HFFc6 (cell line): ENCODE data around the gene CACNA1C. TPM values are rescaled to one million over a fixed set of nuclear protein-coding genes. Genes with fewer than 3 reads are reported as not detected.
"Not testable (repeated sequence)": the region's sequence is repeated elsewhere in the genome, so short reads cannot be mapped to it uniquely, and the experiment has no call there.

ENCODE experiments used
- DNase-seq: peaks from one replicate; pipeline ENCODE4 v3.0.0-alpha.2; 2018
- H3K27ac Mint-ChIP-seq: 2 replicates; pipeline ENCODE4 v1.8.0; 2020; ENCODE audit warnings: mild to moderate bottlenecking, mixed read lengths
- H3K27me3 Mint-ChIP-seq: 2 replicates; pipeline ENCODE4 v1.8.0; 2021; ENCODE audit warnings: mild to moderate bottlenecking, moderate library complexity, mixed read lengths; ENCODE audit not compliant: insufficient read depth
- H3K36me3 Mint-ChIP-seq: 2 replicates; pipeline ENCODE4 v1.8.0; 2021; ENCODE audit warnings: low read depth, mixed read lengths
- H3K4me1 Mint-ChIP-seq: 2 replicates; pipeline ENCODE4 v1.8.0; 2020; ENCODE audit warnings: low read depth, mixed read lengths
- H3K4me3 Mint-ChIP-seq: 2 replicates; pipeline ENCODE4 v1.8.0; 2020; ENCODE audit warnings: mild to moderate bottlenecking, moderate library complexity, mixed read lengths
- H3K9me3 Mint-ChIP-seq: 2 replicates; pipeline ENCODE4 v1.8.0; 2020; ENCODE audit warnings: mild to moderate bottlenecking, mixed read lengths
- total RNA-seq, 6 experiments: library from RNA; stranded (reverse); fragmentation: NEBNext Ultra II Directional; extraction: Animal tissue kit (Norgen Biotek cat#: 25700); gene quantifications; 2 replicates in 1 of 6; 3 replicates in 5 of 6; pipeline ENCODE4 v1.2.3, GENCODE V29; 2021
- TF ChIP-seq, protein P1 (sequence below): fragments of 200-600 bp; sonication (generic); IDR thresholded peaks from 2 replicates; pipeline ENCODE4 v1.5.0; 2021; ENCODE audit warnings: antibody characterized with exemption, mild to moderate bottlenecking

CACNA1C gene
- total RNA-seq, 6 experiments from 2014 or later, result 6.7 to 11.5 (median 10.6) TPM

DNA sequence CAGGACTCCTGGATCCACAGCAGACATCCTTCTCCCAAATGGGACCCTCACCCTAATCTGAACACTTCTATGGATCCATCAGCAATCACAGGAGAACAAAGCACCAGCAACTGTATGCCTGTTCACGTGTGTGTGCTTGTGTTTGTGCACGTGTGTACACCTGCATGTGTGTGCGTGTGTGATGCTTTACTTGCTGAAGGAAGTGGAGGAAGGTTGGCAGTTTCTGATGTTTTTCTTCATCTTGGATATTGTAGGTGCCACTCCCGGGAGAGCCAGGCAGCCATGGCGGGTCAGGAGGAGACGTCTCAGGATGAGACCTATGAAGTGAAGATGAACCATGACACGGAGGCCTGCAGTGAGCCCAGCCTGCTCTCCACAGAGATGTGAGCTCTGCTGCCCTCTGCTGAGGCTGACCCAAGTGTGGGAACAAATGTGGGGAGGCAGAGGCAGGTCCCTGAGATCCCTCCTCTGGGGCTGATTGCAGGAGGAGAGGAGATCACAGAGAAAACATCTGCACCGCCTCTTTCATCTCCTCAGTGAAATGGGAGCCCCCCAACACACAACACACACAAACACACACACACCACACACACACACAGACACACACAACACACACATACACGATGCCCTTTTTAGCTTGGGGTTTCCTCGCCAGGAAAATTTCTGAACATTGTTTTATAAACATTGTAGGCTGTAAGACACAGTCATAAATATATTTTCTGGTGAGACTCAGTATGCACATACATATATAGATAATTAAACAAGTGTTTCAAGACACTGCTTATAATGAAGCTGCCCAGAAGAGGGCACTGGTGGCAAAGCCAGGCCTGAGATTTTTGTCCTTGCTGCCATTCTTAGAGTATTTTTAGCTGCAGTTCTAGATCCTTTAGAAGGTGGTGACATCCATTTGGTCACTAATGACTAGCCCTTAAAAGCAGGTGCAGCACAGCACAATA lies 629.8 kb downstream of the CACNA1C start:
- H3K27me3 Mint-ChIP-seq, result peaks cover 4% of the 10 kb centered on the region
- TF ChIP-seq, protein P1, sequence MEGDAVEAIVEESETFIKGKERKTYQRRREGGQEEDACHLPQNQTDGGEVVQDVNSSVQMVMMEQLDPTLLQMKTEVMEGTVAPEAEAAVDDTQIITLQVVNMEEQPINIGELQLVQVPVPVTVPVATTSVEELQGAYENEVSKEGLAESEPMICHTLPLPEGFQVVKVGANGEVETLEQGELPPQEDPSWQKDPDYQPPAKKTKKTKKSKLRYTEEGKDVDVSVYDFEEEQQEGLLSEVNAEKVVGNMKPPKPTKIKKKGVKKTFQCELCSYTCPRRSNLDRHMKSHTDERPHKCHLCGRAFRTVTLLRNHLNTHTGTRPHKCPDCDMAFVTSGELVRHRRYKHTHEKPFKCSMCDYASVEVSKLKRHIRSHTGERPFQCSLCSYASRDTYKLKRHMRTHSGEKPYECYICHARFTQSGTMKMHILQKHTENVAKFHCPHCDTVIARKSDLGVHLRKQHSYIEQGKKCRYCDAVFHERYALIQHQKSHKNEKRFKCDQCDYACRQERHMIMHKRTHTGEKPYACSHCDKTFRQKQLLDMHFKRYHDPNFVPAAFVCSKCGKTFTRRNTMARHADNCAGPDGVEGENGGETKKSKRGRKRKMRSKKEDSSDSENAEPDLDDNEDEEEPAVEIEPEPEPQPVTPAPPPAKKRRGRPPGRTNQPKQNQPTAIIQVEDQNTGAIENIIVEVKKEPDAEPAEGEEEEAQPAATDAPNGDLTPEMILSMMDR, result peak; percentile 73
- H3K4me3 Mint-ChIP-seq, result 0 out of 2 replicates have a peak overlapping the region, but pooled peaks have one; percentile 12
- peak; percentile 55 for DNase-seq
- peak overlapping the region; percentile 64 for H3K27ac Mint-ChIP-seq
- peaks cover 10% of the 10 kb centered on the region for H3K4me1 Mint-ChIP-seq
- H3K9me3 Mint-ChIP-seq, result peaks cover 5% of the 10 kb centered on the region
- peaks cover 9% of the 10 kb centered on the region for H3K36me3 Mint-ChIP-seq

DNA sequence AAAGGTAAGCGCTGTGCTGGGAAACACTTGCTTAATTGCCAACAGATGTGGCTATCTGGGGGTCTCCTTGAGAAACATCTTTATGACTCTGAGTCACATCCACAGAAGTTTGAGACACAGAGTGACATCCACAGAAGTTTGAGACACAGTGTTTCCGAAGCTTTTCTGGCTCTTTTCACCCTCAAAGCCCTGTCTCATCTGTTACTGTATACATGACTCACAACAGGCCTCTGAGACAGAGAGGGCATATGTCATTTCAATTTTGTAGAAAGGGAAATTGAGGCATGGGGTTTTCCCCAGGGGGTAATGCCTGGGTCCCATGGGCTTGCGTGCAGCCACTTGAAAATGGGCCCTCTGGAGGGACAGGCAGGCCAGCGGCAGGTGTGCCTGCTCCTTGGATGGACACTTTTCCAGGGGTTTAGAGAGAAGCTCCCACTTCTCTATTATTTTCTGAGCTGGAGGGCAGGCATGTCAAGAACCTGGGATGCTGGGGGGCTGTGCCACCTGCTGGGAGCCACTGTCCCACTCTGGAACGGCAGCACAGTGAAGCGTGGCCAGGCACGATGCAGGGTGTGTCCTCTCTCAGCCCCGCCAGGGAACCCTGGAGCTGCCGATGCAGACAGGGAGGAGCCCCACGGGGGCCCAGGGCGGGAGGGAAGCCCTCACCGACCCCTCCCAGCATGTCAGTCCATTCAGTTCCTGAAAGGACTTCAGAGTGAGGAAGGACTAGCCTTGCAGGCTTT lies 630.7 kb downstream of the CACNA1C start:
- Mint-ChIP-seq H3K27ac (no peak overlapping the region), H3K27me3 (peaks cover 4% of the 10 kb centered on the region), H3K9me3 (peaks cover 5% of the 10 kb centered on the region), H3K4me1 (peaks cover 10% of the 10 kb centered on the region), H3K4me3 (no peak overlapping the region), H3K36me3 (peaks cover 9% of the 10 kb centered on the region)
- DNase-seq, result no peak
- TF ChIP-seq, protein P1, result 0 out of 2 replicates have a peak, but pooled peaks have one; percentile 24

DNA sequence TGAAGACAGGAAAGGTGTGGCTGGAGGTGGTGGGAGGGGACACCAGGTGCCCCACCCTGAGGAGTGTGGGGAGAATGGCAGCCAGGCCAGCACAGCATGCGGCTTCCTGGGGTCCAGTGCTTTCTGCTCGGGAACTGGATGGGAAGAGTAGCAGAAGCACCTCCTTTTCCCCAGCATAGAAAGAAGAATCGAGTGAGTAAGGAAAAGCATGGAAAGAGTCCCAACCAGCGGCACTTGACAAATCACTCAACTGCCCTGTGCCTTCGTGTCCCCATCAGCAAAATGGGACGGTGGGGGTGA lies 631.2 kb downstream of the CACNA1C start:
- H3K4me3 Mint-ChIP-seq, H3K36me3 Mint-ChIP-seq, DNase-seq, H3K27me3 Mint-ChIP-seq, H3K9me3 Mint-ChIP-seq, H3K4me1 Mint-ChIP-seq, H3K27ac Mint-ChIP-seq: not testable (repeated sequence)

DNA sequence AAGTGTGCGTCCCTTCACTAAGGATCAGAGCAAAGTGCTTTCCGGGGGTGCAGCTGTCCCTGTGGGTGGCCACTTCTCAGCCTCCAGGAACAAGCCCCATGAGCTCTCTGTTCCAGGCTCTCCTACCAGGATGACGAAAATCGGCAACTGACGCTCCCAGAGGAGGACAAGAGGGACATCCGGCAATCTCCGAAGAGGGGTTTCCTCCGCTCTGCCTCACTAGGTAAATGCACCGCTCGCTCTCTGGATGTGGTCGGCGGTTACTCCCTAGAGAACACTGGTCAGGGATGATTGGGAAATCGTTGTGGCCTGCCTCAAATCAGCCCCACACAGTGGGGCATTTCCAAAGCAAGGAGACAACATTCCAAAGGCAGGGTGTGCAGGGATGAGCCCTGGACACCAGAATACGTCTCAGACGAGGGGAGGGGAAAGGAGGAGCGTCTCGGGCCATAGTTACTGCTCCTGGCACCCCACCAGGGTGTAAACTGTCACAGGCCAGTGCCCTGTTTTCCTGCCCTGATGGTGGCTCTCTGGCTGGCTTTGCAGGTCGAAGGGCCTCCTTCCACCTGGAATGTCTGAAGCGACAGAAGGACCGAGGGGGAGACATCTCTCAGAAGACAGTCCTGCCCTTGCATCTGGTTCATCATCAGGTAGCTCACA lies 633.0 kb downstream of the CACNA1C start:
- H3K27ac Mint-ChIP-seq, H3K9me3 Mint-ChIP-seq, H3K27me3 Mint-ChIP-seq, H3K4me3 Mint-ChIP-seq, DNase-seq, H3K4me1 Mint-ChIP-seq: not testable (repeated sequence)
- peaks cover 11% of the 10 kb centered on the region for H3K36me3 Mint-ChIP-seq

DNA sequence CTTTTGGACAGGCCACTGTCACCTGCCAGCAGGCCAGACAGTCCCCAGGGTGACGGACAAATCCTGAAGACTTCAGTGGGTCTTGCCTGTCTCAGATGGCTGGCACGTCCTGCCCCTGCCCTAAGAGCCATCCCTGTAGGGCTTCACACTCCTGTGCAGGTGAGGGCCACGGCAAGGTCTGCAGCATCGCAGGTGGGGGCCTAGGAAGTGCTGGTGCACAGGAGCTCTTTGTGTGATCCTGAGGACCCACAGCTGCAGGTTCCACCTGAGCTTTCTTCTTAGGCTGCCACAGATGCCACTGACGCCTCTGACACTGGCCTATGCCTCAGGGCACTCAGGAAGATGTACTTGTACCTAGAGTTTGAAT lies 633.5 kb downstream of the CACNA1C start:
- TF ChIP-seq, protein P1, result no peak
- peaks cover 10% of the 10 kb centered on the region for H3K4me1 Mint-ChIP-seq
- H3K9me3 Mint-ChIP-seq, result peaks cover 5% of the 10 kb centered on the region
- H3K27ac Mint-ChIP-seq, result no peak overlapping the region
- peaks cover 4% of the 10 kb centered on the region for H3K27me3 Mint-ChIP-seq
- no peak overlapping the region for H3K4me3 Mint-ChIP-seq
- no peak for DNase-seq
- H3K36me3 Mint-ChIP-seq, result peaks cover 13% of the 10 kb centered on the region

DNA sequence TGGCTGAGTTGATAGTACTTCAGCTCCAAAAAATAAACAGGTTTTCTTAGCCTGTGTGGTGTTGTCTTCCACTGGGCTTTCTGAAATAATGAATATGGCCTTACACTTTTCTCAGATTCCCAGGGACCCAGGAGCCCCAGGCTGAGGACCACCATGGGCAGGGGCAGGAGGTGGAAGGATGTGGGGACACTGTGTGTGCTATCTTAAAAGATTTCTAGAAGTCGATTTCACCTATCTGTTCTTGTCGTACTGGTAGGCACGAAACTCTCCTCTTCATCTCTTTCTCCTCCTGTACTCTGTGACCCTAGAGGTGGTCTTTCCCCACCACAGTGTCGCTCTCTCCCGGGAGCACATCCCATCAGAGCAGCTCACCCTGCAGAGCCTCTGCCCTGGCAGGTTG lies 634.3 kb downstream of the CACNA1C start:
- peaks cover 13% of the 10 kb centered on the region for H3K36me3 Mint-ChIP-seq
- peaks cover 4% of the 10 kb centered on the region for H3K27me3 Mint-ChIP-seq
- no peak overlapping the region for H3K27ac Mint-ChIP-seq
- TF ChIP-seq, protein P1, result no peak
- no peak for DNase-seq
- peaks cover 14% of the 10 kb centered on the region for H3K4me1 Mint-ChIP-seq
- H3K9me3 Mint-ChIP-seq, result peaks cover 5% of the 10 kb centered on the region
- H3K4me3 Mint-ChIP-seq, result no peak overlapping the region
